GM10266 (cell line): Measurements from ENCODE around the gene CEACAM16.

Experiments
- DNase-seq: peaks from one replicate; pipeline ENCODE4 v3.0.0; 2012; ENCODE audit errors: extremely low spot score
- CTCF ChIP-seq: IDR thresholded peaks from 2 replicates; pipeline ENCODE4 v1.5.1; 2012; ENCODE audit warnings: mild to moderate bottlenecking, low read depth; ENCODE audit not compliant: control insufficient read depth, insufficient read depth; ENCODE audit errors: missing control alignments

CEACAM16 gene

GRCh38 chr19:44700547-44700946 lies 1.6 kb downstream of the CEACAM16 start:
- TF ChIP-seq CTCF = no peak
- DNase-seq = no peak

- no peak for DNase-seq
Measured at GRCh38 chr19:44701228-44701627, 2.3 kb downstream of the CEACAM16 start.

GRCh38 chr19:44702551-44703176 lies 3.7 kb downstream of the CEACAM16 start:
- no peak for DNase-seq
- no peak for TF ChIP-seq CTCF

More at GRCh38 chr19:44701228-44701627, 2.3 kb downstream of the CEACAM16 start:
- no peak for TF ChIP-seq CTCF

- TF ChIP-seq CTCF = no peak
- DNase-seq = no peak
Measured at GRCh38 chr19:44703336-44704078, 4.6 kb downstream of the CEACAM16 start.

- TF ChIP-seq CTCF = no peak
- DNase-seq = no peak
Measured at GRCh38 chr19:44704982-44705381, 6.0 kb downstream of the CEACAM16 start.

GRCh38 chr19:44705502-44706010 lies 6.6 kb downstream of the CEACAM16 start:
- no peak for TF ChIP-seq CTCF

GRCh38 chr19:44706506-44707236 lies 7.7 kb downstream of the CEACAM16 start:
- DNase-seq = no peak

More at GRCh38 chr19:44705502-44706010, 6.6 kb downstream of the CEACAM16 start:
- no peak for DNase-seq

More at GRCh38 chr19:44706506-44707236, 7.7 kb downstream of the CEACAM16 start:
- no peak for TF ChIP-seq CTCF
